Left ventricle myocardium superior (tissue), 1 donor: Measurements from ENCODE around the gene BOD1L1. TPM values are rescaled to one million over a fixed set of nuclear protein-coding genes. Genes with fewer than 3 reads are reported as not detected.

Source experiments
- microRNA-seq: library from miRNA; unstranded; fragments of <30 nt; microRNA quantifications from one replicate; pipeline ENCODE4 v1.2.0, GENCODE V29; 2020; ENCODE audit warnings: borderline number of aligned reads
- total RNA-seq: library from RNA; stranded (reverse); fragmentation: NEBNext Ultra II Directional; extraction: Animal tissue kit (Norgen Biotek cat#: 25700); gene quantifications from one replicate; pipeline ENCODE4 v1.2.1, GENCODE V29; 2021
- donor health status: DM: no; HTN: yes; CAD: no; lungs with severe emphysema.

BOD1L1 gene
- total RNA-seq, 1 donor from 2014 or later: 19.0 TPM

Small RNA genes within 50 kb of the gene (microRNA-seq; reads per million reads assigned to microRNA genes)
- gene MIR5091: not detected

Other genes starting within 250 kb of the BOD1L1 start
- 20.8 TPM for gene RAB28, start 143.4 kb downstream of the BOD1L1 start, total RNA-seq
- not detected for gene NKX3-2, start 83.2 kb downstream of the BOD1L1 start, total RNA-seq